Natural killer cell treated with Interleukin-12 subunit alpha and Interleukin-12 subunit beta and Interleukin-15 and Interleukin-18, amount 100 ng/mL, for 72 hours (primary cell): ENCODE measurements around the gene FAM174A. TPM values are rescaled to one million over a fixed set of nuclear protein-coding genes. Genes with fewer than 3 reads are reported as not detected.

Experiments used
- ATAC-seq, 2 donors: fragments of 150-1000 bp; cut with Tn5 transposase in 1 of 2; sonication (Bioruptor Pico), chemical (Tn5 transposase) in 1 of 2; 2 replicates each; pipeline ENCODE4 v1.10.0; 2021
- DNase-seq: peaks from one replicate; pipeline ENCODE4 v3.0.0; 2022; ENCODE audit warnings: low spot score
- H3K27ac Mint-ChIP-seq, 2 donors: 1 replicate in 1 of 2; 2 replicates in 1 of 2; pipeline ENCODE4 v1.8.0; 2022; ENCODE audit warnings: mixed read lengths in 2 of 2, mild to moderate bottlenecking in 1 of 2, moderate library complexity in 1 of 2
- H3K27me3 Mint-ChIP-seq, 2 donors: 1 replicate in 1 of 2; 2 replicates in 1 of 2; pipeline ENCODE4 v1.8.0; 2022; ENCODE audit warnings: mixed read lengths in 2 of 2
- H3K36me3 Mint-ChIP-seq: one replicate; pipeline ENCODE4 v1.8.0; 2022; ENCODE audit warnings: mixed read lengths
- H3K4me1 Mint-ChIP-seq, 2 donors: 1 replicate in 1 of 2; 2 replicates in 1 of 2; pipeline ENCODE4 v1.8.0; 2022; ENCODE audit warnings: low read depth in 2 of 2, mixed read lengths in 2 of 2, mild to moderate bottlenecking in 1 of 2
- H3K4me3 Mint-ChIP-seq: one replicate; pipeline ENCODE4 v1.8.0; 2022; ENCODE audit warnings: mixed read lengths
- H3K9me3 Mint-ChIP-seq: 2 replicates; pipeline ENCODE4 v1.8.0; 2022; ENCODE audit warnings: mixed read lengths
- total RNA-seq, 2 donors: library from RNA; stranded (reverse); gene quantifications; one replicate each; pipeline ENCODE4 v1.2.3, GENCODE V29; 2022

FAM174A gene
- total RNA-seq, 2 donors from 2014 or later = 13.1 to 13.7 TPM

GRCh38 chr5:100546001-100546400 is 10.8 kb downstream of the FAM174A start:
- no peak for DNase-seq
- Mint-ChIP-seq H3K4me3 (no peak overlapping the region), H3K27ac (no peak overlapping the region), H3K27me3 (no peaks in the 10 kb centered on the region), H3K9me3 (no peaks in the 10 kb centered on the region), H3K36me3 (no peaks in the 10 kb centered on the region), H3K4me1 (peaks cover 12 to 14% of the 10 kb centered on the region in 2 donors)
- ATAC-seq = no peak

- peaks cover 12 to 13% of the 10 kb centered on the region in 2 donors for H3K4me1 Mint-ChIP-seq
- no peak overlapping the region for H3K27ac Mint-ChIP-seq
- no peaks in the 10 kb centered on the region for H3K9me3 Mint-ChIP-seq
- ATAC-seq (no peak), DNase-seq (no peak)
- no peak overlapping the region for H3K4me3 Mint-ChIP-seq
- H3K27me3 Mint-ChIP-seq = no peaks in the 10 kb centered on the region
- H3K36me3 Mint-ChIP-seq = no peaks in the 10 kb centered on the region
Observed at GRCh38 chr5:100550531-100551051, 15.4 kb downstream of the FAM174A start.

GRCh38 chr5:100551183-100551582 is 16.0 kb downstream of the FAM174A start:
- no peaks in the 10 kb centered on the region for H3K9me3 Mint-ChIP-seq
- DNase-seq (no peak), ATAC-seq (no peak)
- H3K27ac Mint-ChIP-seq = no peak overlapping the region
- no peaks in the 10 kb centered on the region for H3K27me3 Mint-ChIP-seq
- H3K36me3 Mint-ChIP-seq = no peaks in the 10 kb centered on the region
- H3K4me1 Mint-ChIP-seq = peaks cover 12 to 16% of the 10 kb centered on the region in 2 donors
- H3K4me3 Mint-ChIP-seq = no peak overlapping the region

- peaks cover 17 to 24% of the 10 kb centered on the region in 2 donors for H3K4me1 Mint-ChIP-seq
- DNase-seq (no peak), ATAC-seq (no peak)
- no peak overlapping the region for H3K4me3 Mint-ChIP-seq
- no peaks in the 10 kb centered on the region for H3K27me3 Mint-ChIP-seq
- H3K9me3 Mint-ChIP-seq = no peaks in the 10 kb centered on the region
- no peak overlapping the region for H3K27ac Mint-ChIP-seq
- no peaks in the 10 kb centered on the region for H3K36me3 Mint-ChIP-seq
Observed at GRCh38 chr5:100553209-100553608, 18.0 kb downstream of the FAM174A start.

- H3K4me3 Mint-ChIP-seq = no peak overlapping the region
- DNase-seq (no peak), ATAC-seq (no peak)
- H3K36me3 Mint-ChIP-seq = peaks cover 15% of the 10 kb centered on the region
- H3K27me3 Mint-ChIP-seq = no peaks in the 10 kb centered on the region
- H3K27ac Mint-ChIP-seq = no peak overlapping the region
- no peaks in the 10 kb centered on the region for H3K9me3 Mint-ChIP-seq
- H3K4me1 Mint-ChIP-seq = peaks cover 9 to 14% of the 10 kb centered on the region in 2 donors
Observed at GRCh38 chr5:100560860-100561259, 25.7 kb downstream of the FAM174A start.

GRCh38 chr5:100562821-100563220 is 27.6 kb downstream of the FAM174A start:
- Mint-ChIP-seq H3K27ac (no peak overlapping the region), H3K9me3 (no peaks in the 10 kb centered on the region)

GRCh38 chr5:100566382-100567141 is 31.4 kb downstream of the FAM174A start:
- ATAC-seq = peak in 1 of 2 donors; percentile 31
- H3K27me3 Mint-ChIP-seq = no peaks in the 10 kb centered on the region
- peaks cover 3 to 12% of the 10 kb centered on the region in 2 donors for H3K4me1 Mint-ChIP-seq
- peak overlapping the region; percentile 42 for H3K4me3 Mint-ChIP-seq
- H3K36me3 Mint-ChIP-seq = peaks cover 11% of the 10 kb centered on the region
- DNase-seq = no peak
- no peaks in the 10 kb centered on the region for H3K9me3 Mint-ChIP-seq
- H3K27ac Mint-ChIP-seq = no peak overlapping the region

More at GRCh38 chr5:100562821-100563220, 27.6 kb downstream of the FAM174A start:
- DNase-seq (no peak), ATAC-seq (no peak)
- Mint-ChIP-seq H3K27me3 (no peaks in the 10 kb centered on the region), H3K4me3 (no peak overlapping the region), H3K4me1 (peaks cover 13 to 19% of the 10 kb centered on the region in 2 donors), H3K36me3 (peaks cover 15% of the 10 kb centered on the region)

GRCh38 chr5:100574716-100575115 is 39.5 kb downstream of the FAM174A start:
- Mint-ChIP-seq H3K27me3 (no peaks in the 10 kb centered on the region), H3K9me3 (no peaks in the 10 kb centered on the region), H3K4me1 (peaks cover 0 to 2% of the 10 kb centered on the region in 2 donors), H3K36me3 (no peaks in the 10 kb centered on the region), H3K4me3 (no peak overlapping the region), H3K27ac (no peak overlapping the region)
- DNase-seq = no peak
- ATAC-seq = no peak

- H3K9me3 Mint-ChIP-seq = no peaks in the 10 kb centered on the region
- H3K36me3 Mint-ChIP-seq = no peaks in the 10 kb centered on the region
- no peak for DNase-seq
- no peak overlapping the region for H3K4me3 Mint-ChIP-seq
- no peak overlapping the region for H3K27ac Mint-ChIP-seq
- H3K27me3 Mint-ChIP-seq = no peaks in the 10 kb centered on the region
- ATAC-seq = no peak
- H3K4me1 Mint-ChIP-seq = peaks cover 0 to 5% of the 10 kb centered on the region in 2 donors
Observed at GRCh38 chr5:100575815-100576214, 40.6 kb downstream of the FAM174A start.

GRCh38 chr5:100576217-100576751 is 41.1 kb downstream of the FAM174A start:
- no peak overlapping the region for H3K27ac Mint-ChIP-seq
- DNase-seq = no peak
- H3K27me3 Mint-ChIP-seq = no peaks in the 10 kb centered on the region
- no peak overlapping the region for H3K4me3 Mint-ChIP-seq
- H3K4me1 Mint-ChIP-seq = peaks cover 0 to 5% of the 10 kb centered on the region in 2 donors
- no peaks in the 10 kb centered on the region for H3K36me3 Mint-ChIP-seq
- H3K9me3 Mint-ChIP-seq = no peaks in the 10 kb centered on the region
- ATAC-seq = no peak

GRCh38 chr5:100577506-100577905 is 42.3 kb downstream of the FAM174A start:
- DNase-seq (no peak), ATAC-seq (no peak)
- H3K9me3 Mint-ChIP-seq = no peaks in the 10 kb centered on the region
- peaks cover 0 to 5% of the 10 kb centered on the region in 2 donors for H3K4me1 Mint-ChIP-seq
- no peaks in the 10 kb centered on the region for H3K27me3 Mint-ChIP-seq
- H3K4me3 Mint-ChIP-seq = no peak overlapping the region
- no peaks in the 10 kb centered on the region for H3K36me3 Mint-ChIP-seq
- no peak overlapping the region for H3K27ac Mint-ChIP-seq

- H3K4me1 Mint-ChIP-seq = peaks cover 0 to 5% of the 10 kb centered on the region in 2 donors
- no peaks in the 10 kb centered on the region for H3K9me3 Mint-ChIP-seq
- H3K4me3 Mint-ChIP-seq = no peak overlapping the region
- DNase-seq (no peak), ATAC-seq (no peak)
- H3K27ac Mint-ChIP-seq = no peak overlapping the region
- no peaks in the 10 kb centered on the region for H3K36me3 Mint-ChIP-seq
- no peaks in the 10 kb centered on the region for H3K27me3 Mint-ChIP-seq
Observed at GRCh38 chr5:100584069-100584468, 48.9 kb downstream of the FAM174A start.

GRCh38 chr5:100584889-100585288 is 49.7 kb downstream of the FAM174A start:
- no peak for ATAC-seq
- no peak for DNase-seq
- Mint-ChIP-seq H3K4me1 (peaks cover 0 to 5% of the 10 kb centered on the region in 2 donors), H3K27me3 (no peaks in the 10 kb centered on the region), H3K36me3 (no peaks in the 10 kb centered on the region), H3K9me3 (no peaks in the 10 kb centered on the region), H3K27ac (no peak overlapping the region), H3K4me3 (no peak overlapping the region)

GRCh38 chr5:100590867-100591266 is 55.7 kb downstream of the FAM174A start:
- Mint-ChIP-seq H3K9me3 (no peaks in the 10 kb centered on the region), H3K27ac (no peak overlapping the region), H3K4me1 (no peaks in the 10 kb centered on the region), H3K36me3 (no peaks in the 10 kb centered on the region), H3K4me3 (no peak overlapping the region), H3K27me3 (no peaks in the 10 kb centered on the region)
- DNase-seq = no peak
- ATAC-seq = no peak
